H1 (cell line): ENCODE results near the gene GPC3. TPM values are rescaled to one million over a fixed set of nuclear protein-coding genes. Genes with fewer than 3 reads are reported as not detected.

Source experiments
- CTCF ChIA-PET: fragments of 300-600 bp; sonication (Branson Sonifier 250); formaldehyde crosslinking; loops from one replicate; lab custom pipeline; 2021; ENCODE audit not compliant: partially characterized antibody; lab: Charles Lee
- POLR2A ChIA-PET: fragments of 300-600 bp; sonication (Branson Sonifier 250); formaldehyde crosslinking; loops from one replicate; lab custom pipeline; 2021; ENCODE audit warnings: inconsistent platforms; ENCODE audit not compliant: partially characterized antibody; lab: Charles Lee
- DNase-seq, 2 experiments: peaks; one replicate each; pipeline versions ENCODE4 v3.0.0 to v3.0.0-alpha.2; 2010 to 2022; ENCODE audit warnings: low spot score in 2 of 2, low read depth in 1 of 2, mixed read lengths in 1 of 2
- FAIRE-seq: peaks from 2 replicates; lab custom pipeline; 2011; peaks lifted over from hg19 to GRCh38; lab: Jason Lieb, UNC
- H2AFZ ChIP-seq: 2 replicates; pipeline ENCODE4 v1.8.1; 2012; ENCODE audit warnings: low read length, inconsistent platforms
- H2AK5ac ChIP-seq: 2 replicates; pipeline ENCODE4 v1.6.1; 2013; ENCODE audit warnings: low read depth, low read length
- H2BK120ac ChIP-seq: replicated peaks from 2 replicates; pipeline ENCODE3; 2013; ENCODE audit warnings: low read depth, low read length, inconsistent platforms
- H2BK12ac ChIP-seq: 2 replicates; pipeline ENCODE4 v1.6.1; 2013; ENCODE audit warnings: low read depth, low read length
- H2BK15ac ChIP-seq: 2 replicates; pipeline ENCODE4 v1.6.1; 2013; ENCODE audit warnings: low read length
- H2BK20ac ChIP-seq: 2 replicates; pipeline ENCODE4 v1.6.1; 2013; ENCODE audit warnings: low read length
- H2BK5ac ChIP-seq: 2 replicates; pipeline ENCODE4 v1.6.1; 2013; ENCODE audit warnings: low read depth, low read length
- H3K14ac ChIP-seq: 2 replicates; pipeline ENCODE4 v1.6.1; 2013; ENCODE audit warnings: inconsistent platforms; ENCODE audit not compliant: insufficient read length
- H3K18ac ChIP-seq: 2 replicates; pipeline ENCODE4 v1.6.1; 2013; ENCODE audit warnings: low read length; ENCODE audit errors: extremely low read depth
- H3K23ac ChIP-seq: 2 replicates; pipeline ENCODE4 v1.6.1; 2013; ENCODE audit warnings: inconsistent platforms; ENCODE audit not compliant: insufficient read length
- H3K23me2 ChIP-seq: 2 replicates; pipeline ENCODE4 v1.6.1; 2013; ENCODE audit warnings: low read depth, low read length
- H3K27ac ChIP-seq: 2 replicates; pipeline ENCODE4 v1.6.1; 2011; ENCODE audit warnings: low read depth, low read length, inconsistent platforms
- H3K27me3 ChIP-seq, 4 experiments: replicated peaks in 1 of 4; 1 replicate in 1 of 4; 2 replicates in 3 of 4; pipeline versions ENCODE4 v1.6.1 to v1.8.1; 2011 to 2013; ENCODE audit warnings: low read length in 3 of 4, mild to moderate bottlenecking in 3 of 4, inconsistent platforms in 2 of 4, mixed read lengths in 2 of 4, moderate library complexity in 1 of 4; ENCODE audit not compliant: control insufficient read depth in 3 of 4, insufficient read depth in 3 of 4; ENCODE audit errors: extremely low read depth in 1 of 4
- H3K36me3 ChIP-seq, 4 experiments: 2 replicates each; pipeline versions ENCODE4 v1.6.1 to v1.8.1; 2011 to 2013; ENCODE audit warnings: mild to moderate bottlenecking in 4 of 4, low read length in 3 of 4, moderate library complexity in 2 of 4, control low read depth in 1 of 4, inconsistent platforms in 1 of 4; ENCODE audit not compliant: insufficient read depth in 4 of 4, control insufficient read depth in 2 of 4
- H3K4ac ChIP-seq: replicated peaks from 2 replicates; pipeline ENCODE3; 2013; ENCODE audit warnings: low read length, low read depth, mixed read lengths, inconsistent platforms; ENCODE audit not compliant: insufficient read length
- H3K4me1 ChIP-seq, 4 experiments: replicated peaks in 1 of 4; 1 replicate in 1 of 4; 2 replicates in 3 of 4; pipeline versions ENCODE4 v1.6.1 to v1.8.1; 2011 to 2013; ENCODE audit warnings: low read length in 3 of 4, inconsistent platforms in 2 of 4, mixed read lengths in 1 of 4; ENCODE audit not compliant: insufficient read depth in 4 of 4, control insufficient read depth in 3 of 4
- H3K4me2 ChIP-seq, 2 experiments: 2 replicates each; pipeline versions ENCODE4 v1.6.1 to v1.8.1; 2011 to 2013; ENCODE audit warnings: low read depth in 2 of 2, low read length in 2 of 2, control low read depth in 1 of 2, inconsistent platforms in 1 of 2, mild to moderate bottlenecking in 1 of 2; ENCODE audit not compliant: insufficient read depth in 1 of 2
- H3K4me3 ChIP-seq, 4 experiments: fragments of 200-600, 300-600 bp in 1 of 4; sonication (generic), shearing (Covaris generic), sonication (Bioruptor Twin) in 1 of 4; 2 replicates each; pipeline versions ENCODE4 v1.5.1 to v1.8.1; 2011 to 2016; ENCODE audit warnings: low read length in 4 of 4, low read depth in 3 of 4, control low read depth in 2 of 4, inconsistent platforms in 2 of 4, mild to moderate bottlenecking in 2 of 4, mixed read lengths in 1 of 4, moderate library complexity in 1 of 4; ENCODE audit not compliant: insufficient read depth in 2 of 4; ENCODE audit errors: extremely low read depth in 1 of 4
- H3K56ac ChIP-seq: replicated peaks from 2 replicates; pipeline ENCODE3; 2013; ENCODE audit warnings: low read depth, mild to moderate bottlenecking, mixed read lengths, low read length, inconsistent platforms; ENCODE audit not compliant: insufficient read length
- H3K79me1 ChIP-seq: 2 replicates; pipeline ENCODE4 v1.6.1; 2013; ENCODE audit warnings: low read depth, low read length, control low read depth
- H3K79me2 ChIP-seq, 2 experiments: 2 replicates each; pipeline versions ENCODE4 v1.6.1 to v1.8.1; 2012 to 2013; ENCODE audit warnings: low read length in 2 of 2, mild to moderate bottlenecking in 2 of 2, inconsistent platforms in 1 of 2; ENCODE audit not compliant: insufficient read depth in 2 of 2, control insufficient read depth in 1 of 2
- H3K9ac ChIP-seq, 4 experiments: replicated peaks in 1 of 4; 1 replicate in 1 of 4; 2 replicates in 3 of 4; pipeline versions ENCODE4 v1.6.1 to v1.8.1; 2011 to 2013; ENCODE audit warnings: low read depth in 3 of 4, low read length in 3 of 4, control low read depth in 2 of 4, mild to moderate bottlenecking in 2 of 4, moderate library complexity in 2 of 4, inconsistent platforms in 1 of 4; ENCODE audit errors: extremely low read depth in 1 of 4
- H3K9me3 ChIP-seq, 2 experiments: 2 replicates each; pipeline versions ENCODE4 v1.6.1 to v1.8.1; 2012 to 2013; ENCODE audit warnings: mild to moderate bottlenecking in 2 of 2, moderate library complexity in 2 of 2, control low read depth in 1 of 2, inconsistent platforms in 1 of 2, low read depth in 1 of 2, low read length in 1 of 2, mixed read lengths in 1 of 2; ENCODE audit not compliant: insufficient read depth in 2 of 2
- H4K20me1 ChIP-seq, 2 experiments: replicated peaks in 1 of 2; 2 replicates each; pipeline versions ENCODE3 to v1.8.1; 2011 to 2013; ENCODE audit warnings: inconsistent platforms in 2 of 2, low read length in 2 of 2, mild to moderate bottlenecking in 1 of 2; ENCODE audit not compliant: insufficient read depth in 2 of 2, control insufficient read depth in 1 of 2
- H4K5ac ChIP-seq: 2 replicates; pipeline ENCODE4 v1.6.1; 2013; ENCODE audit warnings: low read length, low read depth, mixed read lengths, inconsistent platforms; ENCODE audit not compliant: insufficient read length
- H4K8ac ChIP-seq: 2 replicates; pipeline ENCODE4 v1.8.0; 2013; ENCODE audit warnings: mild to moderate bottlenecking, moderate library complexity, low read length, inconsistent platforms; ENCODE audit not compliant: insufficient read depth; ENCODE audit errors: extremely low read depth
- H4K91ac ChIP-seq: replicated peaks from 2 replicates; pipeline ENCODE3; 2013; ENCODE audit warnings: low read length, mixed read lengths, inconsistent platforms; ENCODE audit not compliant: insufficient read length
- JUN ChIP-seq: IDR thresholded peaks from 2 replicates; pipeline ENCODE4 v1.6.1; 2011; ENCODE audit warnings: low read depth, mild to moderate bottlenecking, improper control_type of control experiment, low read length
- NANOG ChIP-seq: IDR thresholded peaks from 2 replicates; pipeline ENCODE4 v1.6.1; 2011; ENCODE audit warnings: low read length, low read depth, mild to moderate bottlenecking, inconsistent platforms; ENCODE audit not compliant: insufficient read depth, poor library complexity, severe bottlenecking
- WGBS, 2 experiments: shearing (Covaris generic) in 1 of 2; methylation state at CpG; one replicate each; pipeline versions ENCODE4 v1.1.6 to v1.1.7; 2013 to 2015; ENCODE audit warnings: low lambda C conversion rate in 2 of 2, mixed read lengths in 2 of 2, inconsistent platforms in 1 of 2, low coverage in 1 of 2, missing lambda C conversion rate in 1 of 2; ENCODE audit not compliant: insufficient replicate concordance in 2 of 2, insufficient coverage in 1 of 2, insufficient read length in 1 of 2; ENCODE audit errors: extremely low coverage in 1 of 2, missing lambda C conversion rate in 1 of 2; 5-methylcytosine and 5-hydroxymethylcytosine counted together
- polyA plus RNA-seq, 7 experiments: library from polyadenylated mRNA; depleted of rRNA in 3 of 7; stranded (reverse) in 5 of 7; unstranded in 2 of 7; fragments of >200 nt in 5 of 7; fragments of 200-250 nt in 2 of 7; gene quantifications; 1 replicate in 5 of 7; 2 replicates in 1 of 7; 4 replicates in 1 of 7; pipeline versions ENCODE4 v1.2.1 to v1.2.3, GENCODE V29; 2011 to 2013; ENCODE audit warnings: missing spikeins in 2 of 7, mixed read lengths in 2 of 7
- total RNA-seq: library from RNA; stranded (reverse); fragmentation: NEBNext Ultra II Directional; extraction: Animal tissue kit (Norgen Biotek cat#: 25700); gene quantifications from 2 replicates; pipeline ENCODE4 v1.2.1, GENCODE V29; 2021

Gene GPC3
- total and polyA plus RNA-seq, 2 of the 8 experiments (the other 6 are each of a cell fraction or from before 2014, with no cell fraction given): 64.8 to 71.9 TPM

DNA sequence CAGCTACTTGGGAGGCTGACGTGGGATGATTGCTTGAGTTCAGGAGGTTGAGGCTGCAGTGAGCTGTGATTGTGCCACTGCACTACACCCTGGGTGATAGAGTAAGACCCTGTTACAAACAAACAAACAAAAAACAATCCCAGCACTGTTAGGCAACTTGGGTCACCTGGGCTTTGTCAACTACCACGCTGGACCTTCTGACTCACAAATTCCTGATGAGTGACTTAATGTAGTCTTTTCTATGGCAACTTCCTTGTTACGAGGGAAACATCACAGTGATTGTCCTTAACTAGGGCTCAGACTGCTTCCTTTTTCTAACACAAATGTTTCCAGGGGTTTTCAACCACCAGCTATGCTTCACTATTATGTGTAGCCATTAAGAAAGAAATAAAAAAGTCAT lies 441.3 kb downstream of the GPC3 start:
- Histone ChIP-seq H2BK120ac (no peak overlapping the region), H2BK20ac (no peak overlapping the region), H2BK15ac (no peak overlapping the region), H3K27me3 (no peaks in the 10 kb centered on the region), H3K56ac (no peak overlapping the region), H3K18ac (no peak overlapping the region), H3K4me3 (no peak overlapping the region), H2BK12ac (no peak overlapping the region), H3K23me2 (no peaks in the 10 kb centered on the region), H4K20me1 (no peaks in the 10 kb centered on the region), H3K4ac (no peak overlapping the region), H3K36me3 (peaks cover 0 to 2% (median 0%) of the 10 kb centered on the region in 4 experiments; a peak in 1 of 8 replicates), H4K91ac (no peak overlapping the region), H3K9me3 (peaks cover 0 to 5% of the 10 kb centered on the region in 2 experiments; a peak in 1 of 4 replicates), H3K14ac (no peak overlapping the region), H4K8ac (no peak overlapping the region), H2BK5ac (no peak overlapping the region), H3K4me1 (no peaks in the 10 kb centered on the region), H2AK5ac (no peak overlapping the region; the same call in 1 of the 2 replicates), H3K23ac (no peak overlapping the region), H3K79me1 (no peaks in the 10 kb centered on the region), H3K4me2 (no peak overlapping the region), H3K9ac (no peak overlapping the region), H3K79me2 (no peaks in the 10 kb centered on the region), H4K5ac (no peak overlapping the region), H3K27ac (no peak overlapping the region), H2AFZ (no peak overlapping the region)
- POLR2A ChIA-PET: no interaction called here
- CTCF ChIA-PET: interaction anchor here (1.0 to 1.5 kb wide), 2 partner anchors 62 to 102 kb away, joined by 3 to 4 read pairs; no protein-coding TSS in a partner anchor
- 75% methylated on average over 2 of the region's 3 CpGs; no CpG with 5 or more reads in 1 of the 2 experiments for WGBS, 2 experiments
- TF ChIP-seq NANOG (no peak), JUN (peak; percentile 70)
- DNase-seq (no peak), FAIRE-seq (no peak)
